Sigmoid colon (tissue), 7 donors: ENCODE data around the gene FOXM1. TPM values are rescaled to one million over a fixed set of nuclear protein-coding genes. Genes with fewer than 3 reads are reported as not detected.
A peak's percentile ranks its signal among the peaks of the same experiment; 100 is the strongest.

Experiments
- DNase-seq: peaks from one replicate; pipeline ENCODE4 v3.0.0-alpha.2; 2019
- H3K27ac ChIP-seq, 4 donors: fragments of 200-600 bp; sonication (generic); one replicate each; pipeline ENCODE4 v1.5.1; 2016 to 2019; ENCODE audit warnings: mild to moderate bottlenecking in 1 of 4
- H3K27me3 ChIP-seq, 3 donors: fragments of 200-600 bp; sonication (generic); one replicate each; pipeline ENCODE4 v1.5.1; 2019; ENCODE audit warnings: mild to moderate bottlenecking in 1 of 3
- H3K36me3 ChIP-seq, 4 donors: fragments of 200-600 bp; sonication (generic); one replicate each; pipeline ENCODE4 v1.5.1; 2016 to 2019
- H3K4me1 ChIP-seq, 4 donors: fragments of 200-600 bp; sonication (generic); one replicate each; pipeline ENCODE4 v1.5.1; 2017 to 2019
- H3K4me3 ChIP-seq, 4 donors: fragments of 200-600 bp; sonication (generic); one replicate each; pipeline ENCODE4 v1.5.1; 2017 to 2019; ENCODE audit warnings: mild to moderate bottlenecking in 2 of 4, moderate library complexity in 1 of 4
- H3K9me3 ChIP-seq, 4 donors: fragments of 200-600 bp in 3 of 4; sonication (generic) in 3 of 4; one replicate each; pipeline versions ENCODE4 v1.5.1 to v1.6.1; 2013 to 2019
- EP300 ChIP-seq, 4 donors: sonication (generic); formaldehyde crosslinking; IDR thresholded peaks; one replicate each; pipeline ENCODE4 v1.6.1; 2017; ENCODE audit warnings: antibody characterized with exemption in 4 of 4
- POLR2A ChIP-seq, 2 donors: fragments of 450-650 bp; IDR thresholded peaks; one replicate each; pipeline ENCODE4 v1.6.1; 2016; ENCODE audit warnings: antibody characterized with exemption in 2 of 2, mild to moderate bottlenecking in 2 of 2, moderate library complexity in 2 of 2
- POLR2AphosphoS5 ChIP-seq, 4 donors: sonication (generic); formaldehyde crosslinking; IDR thresholded peaks; one replicate each; pipeline ENCODE4 v1.6.1; 2017; ENCODE audit warnings: antibody characterized with exemption in 4 of 4
- WGBS, 2 donors: extraction: QIAGEN DNeasy Blood & Tissue Kit; methylation state at CpG; one replicate each; pipeline ENCODE4 v1.1.7; 2013; 5-methylcytosine and 5-hydroxymethylcytosine counted together
- intact Hi-C: fragments of 100-400 bp; cut with DNase I; formaldehyde crosslinking; loops from one replicate; pipeline ENCODE4 v1.15.1; 2023
- polyA plus RNA-seq, 3 donors: library from polyadenylated mRNA; stranded (reverse); fragments of 200-250 nt; gene quantifications; one replicate each; pipeline ENCODE4 v1.2.3, GENCODE V29; 2013
- total RNA-seq, 4 donors: library from RNA; depleted of rRNA; stranded (reverse); fragments of >200 nt; gene quantifications; one replicate each; pipeline ENCODE4 v1.1.0, GENCODE V29; 2016
- TF ChIP-seq, protein P1 (sequence below), 4 experiments: fragments of 450-650 bp in 3 of 4; fragments of 200-600 bp in 1 of 4; IDR thresholded peaks; one replicate each; pipeline ENCODE4 v1.5.1; 2016 to 2019; ENCODE audit warnings: antibody characterized with exemption in 4 of 4, mild to moderate bottlenecking in 3 of 4, moderate library complexity in 2 of 4
- donor health status: healthy with polysubstance abuse.
- donor health status: Bipolar disorder and iron deficiency.
- donor health status: healthy.

FOXM1 gene
- total and polyA plus RNA-seq, 7 donors: 0.36 to 34.9 (median 2.4) TPM; not detected in 1

GRCh38 chr12:2891240-2892053, 14.5 kb upstream of the FOXM1 start:
- H3K27ac ChIP-seq: peak overlapping the region; percentile 87 to 100 (median 94)
- peak overlapping the region; percentile 60 to 96 (median 66) for H3K4me3 ChIP-seq
- no peak for TF ChIP-seq EP300 (IDR thresholded peaks at IDR 0.05)
- TF ChIP-seq POLR2A (IDR thresholded peaks at IDR 0.05): no peak
- no peak for TF ChIP-seq POLR2AphosphoS5 (IDR thresholded peaks at IDR 0.05)
- TF ChIP-seq, protein P1, sequence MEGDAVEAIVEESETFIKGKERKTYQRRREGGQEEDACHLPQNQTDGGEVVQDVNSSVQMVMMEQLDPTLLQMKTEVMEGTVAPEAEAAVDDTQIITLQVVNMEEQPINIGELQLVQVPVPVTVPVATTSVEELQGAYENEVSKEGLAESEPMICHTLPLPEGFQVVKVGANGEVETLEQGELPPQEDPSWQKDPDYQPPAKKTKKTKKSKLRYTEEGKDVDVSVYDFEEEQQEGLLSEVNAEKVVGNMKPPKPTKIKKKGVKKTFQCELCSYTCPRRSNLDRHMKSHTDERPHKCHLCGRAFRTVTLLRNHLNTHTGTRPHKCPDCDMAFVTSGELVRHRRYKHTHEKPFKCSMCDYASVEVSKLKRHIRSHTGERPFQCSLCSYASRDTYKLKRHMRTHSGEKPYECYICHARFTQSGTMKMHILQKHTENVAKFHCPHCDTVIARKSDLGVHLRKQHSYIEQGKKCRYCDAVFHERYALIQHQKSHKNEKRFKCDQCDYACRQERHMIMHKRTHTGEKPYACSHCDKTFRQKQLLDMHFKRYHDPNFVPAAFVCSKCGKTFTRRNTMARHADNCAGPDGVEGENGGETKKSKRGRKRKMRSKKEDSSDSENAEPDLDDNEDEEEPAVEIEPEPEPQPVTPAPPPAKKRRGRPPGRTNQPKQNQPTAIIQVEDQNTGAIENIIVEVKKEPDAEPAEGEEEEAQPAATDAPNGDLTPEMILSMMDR (IDR thresholded peaks at IDR 0.05): no peak
- intact Hi-C loops: loop anchor here (5.0 kb wide), 1 partner anchor 79 kb away; the partner anchor contains the start of gene ITFG2
- peak; percentile 84 for DNase-seq
- WGBS, 2 donors: 23 to 26% methylated on average over 42 of the region's 42 CpGs
- no peaks in the 10 kb centered on the region for H3K27me3 ChIP-seq
- no peaks in the 10 kb centered on the region for H3K36me3 ChIP-seq
- H3K9me3 ChIP-seq: no peaks in the 10 kb centered on the region
- H3K4me1 ChIP-seq: peaks cover 0 to 52% (median 48%) of the 10 kb centered on the region in 4 donors

GRCh38 chr12:2890388-2891239, 13.6 kb upstream of the FOXM1 start, which contains the start of gene TULP3:
TSS of gene TULP3 (plus strand) at chr12:2890891. CDS start at chr12:2890948, 57 bp downstream.
- H3K36me3 ChIP-seq: no peaks in the 10 kb centered on the region
- H3K4me1 ChIP-seq: peaks cover 0 to 44% (median 40%) of the 10 kb centered on the region in 4 donors
- H3K27ac ChIP-seq: peak within 1 kb of the TSS; percentile 87 to 100 (median 94)
- DNase-seq: peak; percentile 100
- no peaks in the 10 kb centered on the region for H3K27me3 ChIP-seq
- intact Hi-C loops: loop anchor here (5.0 kb wide), 1 partner anchor 78 kb away; the partner anchor contains the start of gene ITFG2
- TF ChIP-seq POLR2A (IDR thresholded peaks at IDR 0.05): peak; percentile 82 to 88
- TF ChIP-seq POLR2AphosphoS5 (IDR thresholded peaks at IDR 0.05): peak; percentile 95 to 99 (median 98)
- TF ChIP-seq, protein P1 (IDR thresholded peaks at IDR 0.05): no peak
- 0 to 1% methylated on average over 83 of the region's 83 CpGs for WGBS, 2 donors
- H3K9me3 ChIP-seq: no peaks in the 10 kb centered on the region
- peak within 1 kb of the TSS; percentile 60 to 96 (median 66) for H3K4me3 ChIP-seq

- Histone ChIP-seq H3K9me3 (no peaks in the 10 kb centered on the region), H3K36me3 (no peaks in the 10 kb centered on the region), H3K27me3 (no peaks in the 10 kb centered on the region), H3K4me1 (peaks cover 0 to 38% (median 34%) of the 10 kb centered on the region in 4 donors), H3K4me3 (peak overlapping the region; percentile 60 to 96 (median 66)), H3K27ac (peak overlapping the region; percentile 87 to 100 (median 94))
- no peak for TF ChIP-seq POLR2AphosphoS5 (IDR thresholded peaks at IDR 0.05)
- no peak for TF ChIP-seq EP300 (IDR thresholded peaks at IDR 0.05)
- TF ChIP-seq POLR2A (IDR thresholded peaks at IDR 0.05): no peak
- TF ChIP-seq, protein P1 (IDR thresholded peaks at IDR 0.05): no peak
- intact Hi-C loops: loop anchor here (5.0 kb wide), 1 partner anchor 78 kb away; the partner anchor contains the start of gene ITFG2
- DNase-seq: no peak
- WGBS, 2 donors: 75% methylated on average over 10 of the region's 10 CpGs
These were observed 13.0 kb upstream of the FOXM1 start for GRCh38 chr12:2890001-2890387.

- intact Hi-C loops: no loop called here
- TF ChIP-seq POLR2AphosphoS5 (IDR thresholded peaks at IDR 0.05) (no peak), POLR2A (IDR thresholded peaks at IDR 0.05) (no peak), EP300 (IDR thresholded peaks at IDR 0.05) (no peak)
- TF ChIP-seq, protein P1 (IDR thresholded peaks at IDR 0.05): no peak
- 78 to 93% methylated on average over 10 of the region's 10 CpGs for WGBS, 2 donors
- no peaks in the 10 kb centered on the region for H3K36me3 ChIP-seq
- DNase-seq: no peak
- H3K27me3 ChIP-seq: no peaks in the 10 kb centered on the region
- H3K4me3 ChIP-seq: no peak overlapping the region
- H3K27ac ChIP-seq: no peak overlapping the region
- peaks cover 0 to 13% (median 8%) of the 10 kb centered on the region in 4 donors for H3K4me1 ChIP-seq
- no peaks in the 10 kb centered on the region for H3K9me3 ChIP-seq
These were observed 9.9 kb upstream of the FOXM1 start for GRCh38 chr12:2886768-2887450.
